NK-92 treated with Interleukin-12 subunit alpha and Interleukin-12 subunit beta, amount 100 ng/mL, for 24 hours (cell line): ENCODE data around the gene ARMH1.

Source experiments
- DNase-seq: peaks from one replicate; lab custom pipeline; 2025; lab: John Stamatoyannopoulos, UW

Gene ARMH1

GRCh38 chr1:44670751-44671640, 3.5 kb upstream of the ARMH1 start:
- DNase-seq: no peak

GRCh38 chr1:44672254-44672955, 2.1 kb upstream of the ARMH1 start:
- DNase-seq: no peak

- DNase-seq: no peak
Measured at GRCh38 chr1:44672961-44673674, 1.4 kb upstream of the ARMH1 start.

GRCh38 chr1:44673675-44674112, 820 bp upstream of the ARMH1 start:
- no peak for DNase-seq

- DNase-seq: no peak
Measured at GRCh38 chr1:44675186-44675585, 672 bp downstream of the ARMH1 start.

GRCh38 chr1:44676484-44677200, 2.1 kb downstream of the ARMH1 start:
- no peak for DNase-seq

GRCh38 chr1:44677201-44677766, 2.8 kb downstream of the ARMH1 start:
- no peak for DNase-seq

GRCh38 chr1:44678120-44678519, 3.6 kb downstream of the ARMH1 start:
- DNase-seq: no peak

GRCh38 chr1:44678626-44679025, 4.1 kb downstream of the ARMH1 start:
- no peak for DNase-seq

- DNase-seq: no peak
Measured at GRCh38 chr1:44679468-44679867, 5.0 kb downstream of the ARMH1 start.

GRCh38 chr1:44681905-44682882, 7.7 kb downstream of the ARMH1 start:
- DNase-seq: no peak

GRCh38 chr1:44682883-44683265, 8.4 kb downstream of the ARMH1 start:
- DNase-seq: no peak

- no peak for DNase-seq
Measured at GRCh38 chr1:44684525-44684924, 10.0 kb downstream of the ARMH1 start.

GRCh38 chr1:44685218-44685617, 10.7 kb downstream of the ARMH1 start:
- DNase-seq: no peak

GRCh38 chr1:44685881-44686280, 11.4 kb downstream of the ARMH1 start:
- DNase-seq: no peak

GRCh38 chr1:44688760-44689446, 14.4 kb downstream of the ARMH1 start:
- DNase-seq: no peak

GRCh38 chr1:44689447-44689765, 14.9 kb downstream of the ARMH1 start:
- no peak for DNase-seq

- DNase-seq: no peak
Measured at GRCh38 chr1:44693159-44693558, 18.6 kb downstream of the ARMH1 start.

GRCh38 chr1:44693900-44694299, 19.4 kb downstream of the ARMH1 start:
- DNase-seq: no peak

GRCh38 chr1:44694863-44695478, 20.5 kb downstream of the ARMH1 start:
- no peak for DNase-seq
